GM23338 (cell line): ENCODE results near the gene TENM3. TPM values are rescaled to one million over a fixed set of nuclear protein-coding genes. Genes with fewer than 3 reads are reported as not detected.

ENCODE experiments used
- ATAC-seq: fragments of 200-7000 bp; cut with Tn5 transposase; 3 replicates; pipeline ENCODE4 v1.9.1; 2020
- DNase-seq: peaks from one replicate; pipeline ENCODE4 v3.0.0-alpha.2; 2015; ENCODE audit warnings: low spot score
- H2AFZ ChIP-seq: fragments of 200-600 bp; sonication (generic); 2 replicates; pipeline ENCODE4 v1.8.0; 2016; ENCODE audit warnings: antibody characterized with exemption, mild to moderate bottlenecking, moderate library complexity
- H3F3A ChIP-seq: fragments of 200-600 bp; sonication (generic); replicated peaks from 2 replicates; pipeline ENCODE4 v1.8.0; 2017; ENCODE audit warnings: antibody characterized with exemption, mixed run types, low read depth
- H3K27ac ChIP-seq: fragments of 200-600 bp; sonication (generic); 2 replicates; pipeline ENCODE4 v1.6.1; 2016; ENCODE audit warnings: low read depth
- H3K27me3 ChIP-seq: fragments of 200-600 bp; sonication (generic); 2 replicates; pipeline ENCODE4 v1.8.0; 2016; ENCODE audit warnings: mild to moderate bottlenecking, mixed run types, moderate library complexity; ENCODE audit not compliant: insufficient read depth
- H3K36me3 ChIP-seq: fragments of 200-600 bp; sonication (generic); 2 replicates; pipeline ENCODE4 v1.8.0; 2016; ENCODE audit warnings: mild to moderate bottlenecking; ENCODE audit not compliant: insufficient read depth
- H3K4me1 ChIP-seq: fragments of 200-600 bp; sonication (generic); 2 replicates; pipeline ENCODE4 v1.8.0; 2016; ENCODE audit warnings: mild to moderate bottlenecking, moderate library complexity; ENCODE audit not compliant: insufficient read depth
- H3K4me2 ChIP-seq: fragments of 200-600 bp; sonication (generic); 2 replicates; pipeline ENCODE4 v1.7.1; 2017; ENCODE audit warnings: mixed run types
- H3K4me3 ChIP-seq: fragments of 200-600 bp; sonication (generic); 2 replicates; pipeline ENCODE4 v1.6.1; 2016; ENCODE audit warnings: mixed run types
- H3K79me2 ChIP-seq: fragments of 200-600 bp; sonication (generic); replicated peaks from 2 replicates; pipeline ENCODE4 v1.8.0; 2017; ENCODE audit warnings: mild to moderate bottlenecking; ENCODE audit not compliant: insufficient read depth
- H3K9me2 ChIP-seq: fragments of 200-600 bp; sonication (generic); 2 replicates; pipeline ENCODE4 v1.8.0; 2017; ENCODE audit not compliant: insufficient read depth
- H4K20me1 ChIP-seq: fragments of 200-600 bp; sonication (generic); replicated peaks from 2 replicates; pipeline ENCODE4 v1.8.0; 2017; ENCODE audit warnings: mild to moderate bottlenecking; ENCODE audit not compliant: insufficient read depth
- H3K27ac Mint-ChIP-seq: 2 replicates; pipeline ENCODE4 v1.8.0; 2020; ENCODE audit warnings: inconsistent platforms, mild to moderate bottlenecking, moderate library complexity, mixed read lengths
- H3K27me3 Mint-ChIP-seq: 3 replicates; pipeline ENCODE4 v1.8.0; 2022; ENCODE audit warnings: low read depth, mild to moderate bottlenecking, moderate library complexity, mixed read lengths, inconsistent platforms; ENCODE audit not compliant: insufficient read depth, poor library complexity
- H3K36me3 Mint-ChIP-seq: 3 replicates; pipeline ENCODE4 v1.8.0; 2021; ENCODE audit warnings: low read depth, mild to moderate bottlenecking, inconsistent platforms, moderate library complexity, mixed read lengths
- H3K4me1 Mint-ChIP-seq: 3 replicates; pipeline ENCODE4 v1.8.0; 2020; ENCODE audit warnings: mild to moderate bottlenecking, inconsistent platforms, mixed read lengths
- H3K4me3 Mint-ChIP-seq: 3 replicates; pipeline ENCODE4 v1.8.0; 2021; ENCODE audit warnings: moderate library complexity, mild to moderate bottlenecking, inconsistent platforms, mixed read lengths
- H3K9me3 Mint-ChIP-seq: 3 replicates; pipeline ENCODE4 v1.8.0; 2020; ENCODE audit warnings: moderate library complexity, mild to moderate bottlenecking, inconsistent platforms, mixed read lengths
- CREB1 ChIP-seq: fragments of 250-450 bp; sonication (Bioruptor Pico); IDR thresholded peaks from 2 replicates; pipeline ENCODE4 v1.5.0; 2020; ENCODE audit warnings: low read depth, mild to moderate bottlenecking, moderate library complexity
- CTCF ChIP-seq, 2 experiments: fragments of 200-600 bp in 1 of 2; sonication (generic) in 1 of 2; conservative IDR thresholded peaks; 2 replicates each; pipeline versions ENCODE4 v1.5.1 to v1.6.1; 2016 to 2017; ENCODE audit warnings: antibody characterized with exemption in 2 of 2, low read depth in 2 of 2, mild to moderate bottlenecking in 2 of 2, moderate library complexity in 1 of 2
- ETS1 ChIP-seq: IDR thresholded peaks from 2 replicates; pipeline ENCODE4 v1.6.1; 2016; ENCODE audit warnings: antibody characterized with exemption
- EZH2 ChIP-seq: fragments of 200-600 bp; sonication (generic); IDR thresholded peaks from one replicate; pipeline ENCODE4 v1.8.0; 2017; ENCODE audit warnings: antibody characterized with exemption, mild to moderate bottlenecking, low read depth; ENCODE audit not compliant: unreplicated experiment
- EZH2phosphoT487 ChIP-seq: fragments of 200-600 bp; sonication (generic); IDR thresholded peaks from one replicate; pipeline ENCODE4 v1.8.1; 2018; ENCODE audit warnings: antibody characterized with exemption; ENCODE audit not compliant: unreplicated experiment
- JUNB ChIP-seq: IDR thresholded peaks from one replicate; pipeline ENCODE4 v1.6.1; 2016; ENCODE audit warnings: antibody characterized with exemption; ENCODE audit not compliant: unreplicated experiment
- NANOG ChIP-seq: IDR thresholded peaks from 2 replicates; pipeline ENCODE4 v1.6.1; 2016; ENCODE audit warnings: antibody characterized with exemption, borderline replicate concordance
- POLR2AphosphoS5 ChIP-seq: IDR thresholded peaks from 2 replicates; pipeline ENCODE4 v1.6.1; 2016; ENCODE audit warnings: antibody characterized with exemption, low read depth
- STAT1 ChIP-seq: IDR thresholded peaks from one replicate; pipeline ENCODE4 v1.6.1; 2016; ENCODE audit warnings: antibody characterized with exemption; ENCODE audit not compliant: unreplicated experiment
- ZNF114 ChIP-seq: fragments of 250-450 bp; sonication (Bioruptor Pico); IDR thresholded peaks from 2 replicates; pipeline ENCODE4 v1.5.0; 2020; ENCODE audit warnings: mild to moderate bottlenecking, moderate library complexity
- ZNF331 ChIP-seq: fragments of 250-450 bp; sonication (Bioruptor Pico); IDR thresholded peaks from 2 replicates; pipeline ENCODE4 v1.5.0; 2020; ENCODE audit warnings: low read depth, mild to moderate bottlenecking, moderate library complexity
- polyA plus RNA-seq: library from polyadenylated mRNA; unstranded; fragments of >200 nt; fragmentation: Nextera tagmentation; extraction: Ambion mirVana; gene quantifications from 2 replicates; pipeline ENCODE4 v1.2.1, GENCODE V29; 2016
- total RNA-seq: library from RNA; depleted of rRNA; stranded (reverse); fragments of >200 nt; shearing (Covaris generic); gene quantifications from 2 replicates; pipeline ENCODE4 v1.2.3, GENCODE V29; 2014
- TF ChIP-seq, protein P1 (sequence below): IDR thresholded peaks from one replicate; pipeline ENCODE4 v1.6.1; 2018; ENCODE audit warnings: antibody characterized with exemption; ENCODE audit not compliant: unreplicated experiment
- TF ChIP-seq, protein P2 (sequence below): fragments of 250-450 bp; sonication (Bioruptor Pico); IDR thresholded peaks from 2 replicates; pipeline ENCODE4 v1.5.0; 2020; ENCODE audit warnings: mild to moderate bottlenecking, moderate library complexity

Gene TENM3
- total and polyA plus RNA-seq, 2 experiments from 2014 or later = 22.2 to 128 TPM

DNA sequence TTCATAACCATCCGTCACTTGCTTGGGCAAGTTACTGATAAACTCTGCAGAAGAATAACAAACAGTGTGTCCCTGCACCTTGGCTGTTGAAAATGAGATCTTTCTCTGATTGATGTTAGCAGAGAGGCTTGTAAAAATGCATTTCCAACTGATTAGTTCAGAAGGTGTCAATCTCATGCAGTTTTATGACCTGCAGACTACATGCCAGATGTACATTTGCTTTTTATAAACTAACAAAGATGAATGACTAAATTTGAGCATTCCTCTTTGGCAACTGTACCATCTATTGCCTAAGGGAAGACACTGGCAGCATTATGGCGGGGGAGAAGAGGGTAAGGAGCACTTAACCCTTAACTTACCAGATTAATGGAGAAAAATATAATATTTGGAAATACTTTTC, 481.2 kb downstream of the TENM3 start:
- TF ChIP-seq EZH2phosphoT487 (no peak), JUNB (no peak), CTCF (conservative IDR thresholded peaks at IDR 0.05; ENCODE audit: low read depth in 2 of 2) (no peak), ETS1 (no peak), ZNF331 (no peak), POLR2AphosphoS5 (no peak), STAT1 (no peak), ZNF114 (no peak), EZH2 (no peak), NANOG (no peak), CREB1 (CRISPR knock-in tag) (no peak)
- TF ChIP-seq, protein P1, sequence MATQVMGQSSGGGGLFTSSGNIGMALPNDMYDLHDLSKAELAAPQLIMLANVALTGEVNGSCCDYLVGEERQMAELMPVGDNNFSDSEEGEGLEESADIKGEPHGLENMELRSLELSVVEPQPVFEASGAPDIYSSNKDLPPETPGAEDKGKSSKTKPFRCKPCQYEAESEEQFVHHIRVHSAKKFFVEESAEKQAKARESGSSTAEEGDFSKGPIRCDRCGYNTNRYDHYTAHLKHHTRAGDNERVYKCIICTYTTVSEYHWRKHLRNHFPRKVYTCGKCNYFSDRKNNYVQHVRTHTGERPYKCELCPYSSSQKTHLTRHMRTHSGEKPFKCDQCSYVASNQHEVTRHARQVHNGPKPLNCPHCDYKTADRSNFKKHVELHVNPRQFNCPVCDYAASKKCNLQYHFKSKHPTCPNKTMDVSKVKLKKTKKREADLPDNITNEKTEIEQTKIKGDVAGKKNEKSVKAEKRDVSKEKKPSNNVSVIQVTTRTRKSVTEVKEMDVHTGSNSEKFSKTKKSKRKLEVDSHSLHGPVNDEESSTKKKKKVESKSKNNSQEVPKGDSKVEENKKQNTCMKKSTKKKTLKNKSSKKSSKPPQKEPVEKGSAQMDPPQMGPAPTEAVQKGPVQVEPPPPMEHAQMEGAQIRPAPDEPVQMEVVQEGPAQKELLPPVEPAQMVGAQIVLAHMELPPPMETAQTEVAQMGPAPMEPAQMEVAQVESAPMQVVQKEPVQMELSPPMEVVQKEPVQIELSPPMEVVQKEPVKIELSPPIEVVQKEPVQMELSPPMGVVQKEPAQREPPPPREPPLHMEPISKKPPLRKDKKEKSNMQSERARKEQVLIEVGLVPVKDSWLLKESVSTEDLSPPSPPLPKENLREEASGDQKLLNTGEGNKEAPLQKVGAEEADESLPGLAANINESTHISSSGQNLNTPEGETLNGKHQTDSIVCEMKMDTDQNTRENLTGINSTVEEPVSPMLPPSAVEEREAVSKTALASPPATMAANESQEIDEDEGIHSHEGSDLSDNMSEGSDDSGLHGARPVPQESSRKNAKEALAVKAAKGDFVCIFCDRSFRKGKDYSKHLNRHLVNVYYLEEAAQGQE = no peak
- TF ChIP-seq, protein P2, sequence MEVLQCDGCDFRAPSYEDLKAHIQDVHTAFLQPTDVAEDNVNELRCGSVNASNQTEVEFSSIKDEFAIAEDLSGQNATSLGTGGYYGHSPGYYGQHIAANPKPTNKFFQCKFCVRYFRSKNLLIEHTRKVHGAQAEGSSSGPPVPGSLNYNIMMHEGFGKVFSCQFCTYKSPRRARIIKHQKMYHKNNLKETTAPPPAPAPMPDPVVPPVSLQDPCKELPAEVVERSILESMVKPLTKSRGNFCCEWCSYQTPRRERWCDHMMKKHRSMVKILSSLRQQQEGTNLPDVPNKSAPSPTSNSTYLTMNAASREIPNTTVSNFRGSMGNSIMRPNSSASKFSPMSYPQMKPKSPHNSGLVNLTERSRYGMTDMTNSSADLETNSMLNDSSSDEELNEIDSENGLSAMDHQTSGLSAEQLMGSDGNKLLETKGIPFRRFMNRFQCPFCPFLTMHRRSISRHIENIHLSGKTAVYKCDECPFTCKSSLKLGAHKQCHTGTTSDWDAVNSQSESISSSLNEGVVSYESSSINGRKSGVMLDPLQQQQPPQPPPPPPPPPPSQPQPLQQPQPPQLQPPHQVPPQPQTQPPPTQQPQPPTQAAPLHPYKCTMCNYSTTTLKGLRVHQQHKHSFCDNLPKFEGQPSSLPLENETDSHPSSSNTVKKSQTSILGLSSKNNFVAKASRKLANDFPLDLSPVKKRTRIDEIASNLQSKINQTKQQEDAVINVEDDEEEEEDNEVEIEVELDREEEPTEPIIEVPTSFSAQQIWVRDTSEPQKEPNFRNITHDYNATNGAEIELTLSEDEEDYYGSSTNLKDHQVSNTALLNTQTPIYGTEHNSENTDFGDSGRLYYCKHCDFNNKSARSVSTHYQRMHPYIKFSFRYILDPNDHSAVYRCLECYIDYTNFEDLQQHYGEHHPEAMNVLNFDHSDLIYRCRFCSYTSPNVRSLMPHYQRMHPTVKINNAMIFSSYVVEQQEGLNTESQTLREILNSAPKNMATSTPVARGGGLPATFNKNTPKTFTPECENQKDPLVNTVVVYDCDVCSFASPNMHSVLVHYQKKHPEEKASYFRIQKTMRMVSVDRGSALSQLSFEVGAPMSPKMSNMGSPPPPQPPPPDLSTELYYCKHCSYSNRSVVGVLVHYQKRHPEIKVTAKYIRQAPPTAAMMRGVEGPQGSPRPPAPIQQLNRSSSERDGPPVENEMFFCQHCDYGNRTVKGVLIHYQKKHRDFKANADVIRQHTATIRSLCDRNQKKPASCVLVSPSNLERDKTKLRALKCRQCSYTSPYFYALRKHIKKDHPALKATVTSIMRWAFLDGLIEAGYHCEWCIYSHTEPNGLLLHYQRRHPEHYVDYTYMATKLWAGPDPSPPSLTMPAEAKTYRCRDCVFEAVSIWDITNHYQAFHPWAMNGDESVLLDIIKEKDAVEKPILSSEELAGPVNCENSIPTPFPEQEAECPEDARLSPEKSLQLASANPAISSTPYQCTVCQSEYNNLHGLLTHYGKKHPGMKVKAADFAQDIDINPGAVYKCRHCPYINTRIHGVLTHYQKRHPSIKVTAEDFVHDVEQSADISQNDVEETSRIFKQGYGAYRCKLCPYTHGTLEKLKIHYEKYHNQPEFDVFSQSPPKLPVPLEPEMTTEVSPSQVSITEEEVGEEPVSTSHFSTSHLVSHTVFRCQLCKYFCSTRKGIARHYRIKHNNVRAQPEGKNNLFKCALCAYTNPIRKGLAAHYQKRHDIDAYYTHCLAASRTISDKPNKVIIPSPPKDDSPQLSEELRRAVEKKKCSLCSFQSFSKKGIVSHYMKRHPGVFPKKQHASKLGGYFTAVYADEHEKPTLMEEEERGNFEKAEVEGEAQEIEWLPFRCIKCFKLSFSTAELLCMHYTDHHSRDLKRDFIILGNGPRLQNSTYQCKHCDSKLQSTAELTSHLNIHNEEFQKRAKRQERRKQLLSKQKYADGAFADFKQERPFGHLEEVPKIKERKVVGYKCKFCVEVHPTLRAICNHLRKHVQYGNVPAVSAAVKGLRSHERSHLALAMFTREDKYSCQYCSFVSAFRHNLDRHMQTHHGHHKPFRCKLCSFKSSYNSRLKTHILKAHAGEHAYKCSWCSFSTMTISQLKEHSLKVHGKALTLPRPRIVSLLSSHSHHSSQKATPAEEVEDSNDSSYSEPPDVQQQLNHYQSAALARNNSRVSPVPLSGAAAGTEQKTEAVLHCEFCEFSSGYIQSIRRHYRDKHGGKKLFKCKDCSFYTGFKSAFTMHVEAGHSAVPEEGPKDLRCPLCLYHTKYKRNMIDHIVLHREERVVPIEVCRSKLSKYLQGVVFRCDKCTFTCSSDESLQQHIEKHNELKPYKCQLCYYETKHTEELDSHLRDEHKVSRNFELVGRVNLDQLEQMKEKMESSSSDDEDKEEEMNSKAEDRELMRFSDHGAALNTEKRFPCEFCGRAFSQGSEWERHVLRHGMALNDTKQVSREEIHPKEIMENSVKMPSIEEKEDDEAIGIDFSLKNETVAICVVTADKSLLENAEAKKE (CRISPR knock-in tag) = no peak
- ATAC-seq (no peak), DNase-seq (no peak)
- Mint-ChIP-seq H3K27ac (no peak overlapping the region), H3K27me3 (no peaks in the 10 kb centered on the region), H3K36me3 (no peaks in the 10 kb centered on the region), H3K4me3 (no peak overlapping the region), H3K9me3 (no peaks in the 10 kb centered on the region), H3K4me1 (peaks cover 5% of the 10 kb centered on the region; the same call in 2 of the 3 replicates)
- Histone ChIP-seq H4K20me1 (no peaks in the 10 kb centered on the region), H3K27ac (no peak overlapping the region), H3K79me2 (no peaks in the 10 kb centered on the region), H3F3A (no peaks in the 10 kb centered on the region), H3K4me3 (no peak overlapping the region), H3K4me2 (no peak overlapping the region), H3K27me3 (no peaks in the 10 kb centered on the region), H3K4me1 (no peaks in the 10 kb centered on the region), H3K9me2 (no peaks in the 10 kb centered on the region; the same call in 1 of the 2 replicates), H2AFZ (no peak overlapping the region), H3K36me3 (no peaks in the 10 kb centered on the region)
